Neural crest cell (in vitro differentiated cells): ENCODE results near the gene ALDH1A3. TPM values are rescaled to one million over a fixed set of nuclear protein-coding genes. Genes with fewer than 3 reads are reported as not detected.

Experiments
- DNase-seq: peaks from one replicate; pipeline ENCODE4 v3.0.0; 2021; ENCODE audit warnings: low read depth, mixed read lengths, low spot score
- H3K27ac Mint-ChIP-seq: one replicate; pipeline ENCODE4 v1.8.0; 2021; ENCODE audit warnings: mild to moderate bottlenecking, mixed read lengths; ENCODE audit not compliant: unreplicated experiment
- H3K27me3 Mint-ChIP-seq: 2 replicates; pipeline ENCODE4 v1.8.0; 2021; ENCODE audit warnings: low read depth, mild to moderate bottlenecking, mixed read lengths
- H3K36me3 Mint-ChIP-seq: 2 replicates; pipeline ENCODE4 v1.8.0; 2021; ENCODE audit warnings: low read depth, mild to moderate bottlenecking, mixed read lengths
- H3K4me1 Mint-ChIP-seq: 2 replicates; pipeline ENCODE4 v1.8.0; 2021; ENCODE audit warnings: mixed read lengths
- H3K4me3 Mint-ChIP-seq: one replicate; pipeline ENCODE4 v1.8.0; 2021; ENCODE audit warnings: mild to moderate bottlenecking, mixed read lengths
- H3K9me3 Mint-ChIP-seq: 2 replicates; pipeline ENCODE4 v1.8.0; 2021; ENCODE audit warnings: mixed read lengths
- CTCF ChIP-seq: fragments of 200-600 bp; sonication (generic); conservative IDR thresholded peaks from 2 replicates; pipeline ENCODE4 v1.5.0; 2021; ENCODE audit warnings: antibody characterized with exemption, mild to moderate bottlenecking
- total RNA-seq: library from RNA; stranded (reverse); gene quantifications from 2 replicates; pipeline ENCODE4 v1.2.1, GENCODE V29; 2021

The ALDH1A3 gene
- total RNA-seq, 1 donor from 2014 or later = 8.0 TPM

- Mint-ChIP-seq H3K36me3 (no peaks in the 10 kb centered on the region), H3K4me3 (no peak overlapping the region), H3K9me3 (no peaks in the 10 kb centered on the region), H3K27me3 (peaks cover 5% of the 10 kb centered on the region), H3K27ac (peak overlapping the region; percentile 80), H3K4me1 (peaks cover 46% of the 10 kb centered on the region)
- no peak for TF ChIP-seq CTCF
- no peak for DNase-seq
Measured at GRCh38 chr15:100893261-100893963, 13.8 kb downstream of the ALDH1A3 start.

- Mint-ChIP-seq H3K4me1 (peaks cover 46% of the 10 kb centered on the region), H3K27me3 (peaks cover 8% of the 10 kb centered on the region), H3K4me3 (no peak overlapping the region), H3K9me3 (no peaks in the 10 kb centered on the region), H3K27ac (peak overlapping the region; percentile 81), H3K36me3 (no peaks in the 10 kb centered on the region)
- DNase-seq = no peak
- TF ChIP-seq CTCF = no peak
Measured at GRCh38 chr15:100893964-100894295, 14.3 kb downstream of the ALDH1A3 start.

GRCh38 chr15:100895721-100896120 is 16.1 kb downstream of the ALDH1A3 start:
- no peaks in the 10 kb centered on the region for H3K9me3 Mint-ChIP-seq
- TF ChIP-seq CTCF = no peak
- peaks cover 8% of the 10 kb centered on the region for H3K27me3 Mint-ChIP-seq
- no peak for DNase-seq
- peaks cover 39% of the 10 kb centered on the region for H3K4me1 Mint-ChIP-seq
- no peak overlapping the region for H3K27ac Mint-ChIP-seq
- H3K36me3 Mint-ChIP-seq = no peaks in the 10 kb centered on the region
- no peak overlapping the region for H3K4me3 Mint-ChIP-seq

DNA sequence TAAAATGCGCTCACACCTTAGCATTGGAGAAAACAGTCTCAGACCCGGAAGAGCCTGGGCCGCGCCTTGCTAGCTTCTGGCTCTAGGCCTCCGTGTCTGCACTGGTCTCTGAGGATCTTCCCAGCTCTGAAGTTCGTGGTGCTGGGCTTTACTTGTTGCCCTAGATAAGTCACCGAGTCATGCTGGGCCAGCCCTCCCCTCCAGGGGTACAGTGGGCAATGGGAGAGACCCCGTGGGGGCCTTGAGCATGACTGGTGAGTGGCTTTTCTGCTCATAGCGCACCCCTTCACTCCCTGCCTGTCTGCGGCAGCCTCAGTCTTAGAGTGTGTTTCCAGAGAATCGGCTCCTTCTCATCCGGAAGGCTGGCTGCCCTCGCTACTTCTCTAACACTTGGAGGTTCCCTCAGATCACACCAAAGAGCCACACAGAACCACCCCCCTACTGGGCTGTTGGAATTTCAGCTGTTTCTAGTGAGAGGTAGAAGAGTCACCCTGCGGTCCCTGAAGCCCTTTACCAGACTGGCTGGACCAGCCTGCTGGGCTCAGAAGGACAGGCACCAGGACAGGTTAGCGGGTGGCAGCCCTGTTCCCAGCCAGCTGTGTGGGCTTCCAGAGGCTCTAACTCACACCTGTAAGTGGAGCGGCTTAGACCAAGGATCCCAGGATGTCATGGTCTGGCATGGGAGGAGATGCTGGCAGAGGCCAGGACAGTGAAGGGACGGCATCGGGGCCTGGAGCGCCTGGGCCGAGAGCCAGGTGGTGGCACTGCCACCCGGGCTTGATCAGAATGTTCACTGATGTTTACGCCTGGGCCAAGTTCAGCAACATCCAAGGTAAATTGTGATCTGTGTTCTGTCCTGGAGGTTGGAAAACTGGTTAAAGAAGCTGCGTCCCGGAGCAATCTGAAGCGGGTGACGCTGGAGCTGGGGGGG is 17.9 kb downstream of the ALDH1A3 start:
- Mint-ChIP-seq H3K27ac (peak overlapping the region; percentile 43), H3K27me3 (peaks cover 8% of the 10 kb centered on the region), H3K4me1 (peaks cover 35% of the 10 kb centered on the region), H3K36me3 (no peaks in the 10 kb centered on the region), H3K9me3 (no peaks in the 10 kb centered on the region), H3K4me3 (no peak overlapping the region)
- DNase-seq = no peak
- no peak for TF ChIP-seq CTCF

GRCh38 chr15:100898152-100898490 is 18.5 kb downstream of the ALDH1A3 start:
- Mint-ChIP-seq H3K36me3 (no peaks in the 10 kb centered on the region), H3K27me3 (peaks cover 8% of the 10 kb centered on the region), H3K27ac (no peak overlapping the region), H3K4me1 (peaks cover 29% of the 10 kb centered on the region), H3K9me3 (no peaks in the 10 kb centered on the region), H3K4me3 (no peak overlapping the region)
- no peak for DNase-seq
- no peak for TF ChIP-seq CTCF
